GM21717 (cell line): ENCODE data around the gene SH3YL1.

Experiments used
- ATAC-seq: cut with Tn5 transposase; IDR thresholded peaks from one replicate; pipeline ENCODE4 v1.9.1; 2021; ENCODE audit warnings: mild to moderate bottlenecking, moderate library complexity; ENCODE audit not compliant: unreplicated experiment

Gene SH3YL1

DNA sequence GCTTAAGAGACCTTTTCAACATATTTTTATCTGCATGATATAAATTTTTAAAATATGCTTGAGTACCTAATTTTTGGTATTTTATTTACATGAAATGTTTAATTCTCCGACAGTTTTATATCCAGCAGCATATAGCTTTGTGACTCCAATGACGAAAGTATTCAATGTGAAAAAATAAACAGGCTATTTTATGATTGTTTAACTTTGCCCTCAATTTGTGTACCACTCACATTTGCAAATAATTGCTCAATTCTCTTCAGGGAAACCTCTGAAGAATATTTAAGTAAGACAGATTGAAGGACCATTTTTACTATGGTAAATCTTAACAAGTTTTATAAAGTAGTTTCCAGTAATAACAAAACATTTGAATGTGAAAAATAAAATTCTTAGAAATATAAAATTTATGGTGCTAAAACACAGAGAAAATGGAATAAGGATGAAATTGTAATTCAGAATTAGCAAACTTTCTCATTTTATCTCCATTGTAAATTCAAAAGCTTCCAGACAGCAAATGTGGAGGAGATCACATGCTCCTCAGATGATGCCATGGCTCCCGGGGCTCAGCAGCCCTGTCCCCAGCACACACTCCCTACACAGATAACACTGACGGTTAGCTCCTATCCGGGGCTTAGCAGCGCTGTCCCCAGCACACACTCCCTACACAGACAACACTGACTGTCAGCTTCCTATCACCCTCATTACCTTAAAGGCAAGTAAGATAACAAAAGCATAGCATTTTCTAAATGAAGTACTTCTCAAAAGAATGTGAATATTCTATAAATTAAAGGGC lies 39.7 kb downstream of the SH3YL1 start:
- ATAC-seq = no peak

DNA sequence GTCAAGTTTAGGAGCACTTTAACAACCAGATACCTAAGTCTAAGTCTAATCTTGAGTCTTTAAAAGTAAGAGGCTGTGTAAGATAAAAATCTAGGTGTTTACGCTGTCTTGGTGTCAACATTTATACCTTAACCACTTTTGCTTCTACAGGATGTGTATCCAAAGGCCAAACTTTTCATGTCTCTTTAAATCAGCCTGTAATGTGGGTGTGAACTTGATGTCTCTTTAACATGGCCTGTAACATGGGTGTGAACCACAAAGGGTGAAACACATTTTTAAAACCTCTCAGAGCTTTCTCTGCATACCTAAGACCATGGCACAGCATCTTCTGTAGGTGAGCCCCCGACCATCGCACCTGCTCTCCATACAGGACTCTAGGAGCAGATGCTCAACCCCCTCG lies 40.4 kb downstream of the SH3YL1 start:
- no peak for ATAC-seq

DNA sequence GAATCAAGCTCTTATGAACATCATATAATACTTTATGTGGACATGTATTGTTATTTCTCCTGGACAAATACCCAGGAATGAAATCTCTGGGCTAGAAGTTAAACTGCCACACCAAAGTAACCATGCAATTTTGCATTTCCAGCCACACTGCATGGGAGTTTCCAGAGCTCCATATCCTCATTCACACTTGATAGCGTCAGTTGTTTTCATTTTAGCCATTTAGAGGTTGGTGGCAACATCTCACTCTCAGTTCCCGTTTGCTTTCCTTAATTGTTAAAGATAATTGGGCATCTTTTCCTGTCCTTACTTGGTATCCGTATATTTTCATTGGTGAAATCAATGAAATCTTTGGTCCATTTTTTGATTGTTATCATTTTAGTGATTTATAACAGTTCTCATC lies 47.8 kb downstream of the SH3YL1 start:
- ATAC-seq = no peak

DNA sequence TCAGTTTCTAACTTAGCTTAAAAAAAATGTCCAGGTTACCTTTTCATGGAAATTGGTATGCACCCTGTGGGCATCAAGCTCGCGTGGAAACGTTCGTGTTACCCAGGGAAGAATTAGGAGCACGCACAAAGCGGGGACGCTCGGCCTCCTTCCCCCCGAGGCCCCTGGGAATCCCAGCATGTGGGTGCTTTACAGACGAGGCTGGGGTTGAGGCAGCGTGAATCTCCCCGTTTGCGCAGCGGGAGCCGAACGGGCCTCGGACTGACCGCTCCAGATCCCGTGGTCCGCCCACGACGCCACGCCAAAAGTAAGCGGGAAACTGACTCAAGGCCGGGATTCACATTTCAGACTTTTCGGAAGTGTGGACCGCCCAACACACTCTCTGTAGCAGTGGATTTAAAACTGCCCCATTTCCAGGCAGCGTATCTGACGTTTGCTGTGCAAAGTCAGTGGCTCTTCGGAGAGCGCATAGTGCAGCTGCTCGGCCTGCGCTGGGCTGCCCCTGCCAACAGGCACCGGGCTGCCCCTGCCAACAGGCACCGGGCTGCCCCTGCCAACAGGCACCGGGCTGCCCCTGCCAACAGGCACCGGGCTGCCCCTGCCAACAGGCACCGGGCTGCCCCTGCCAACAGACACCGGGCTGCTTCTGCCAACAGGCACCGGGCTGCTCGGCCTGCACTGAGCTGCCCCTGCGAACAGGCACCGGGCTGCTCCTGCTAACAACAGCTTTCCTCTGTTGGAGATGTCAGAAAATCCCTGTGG lies 49.7 kb downstream of the SH3YL1 start:
- ATAC-seq = no peak

DNA sequence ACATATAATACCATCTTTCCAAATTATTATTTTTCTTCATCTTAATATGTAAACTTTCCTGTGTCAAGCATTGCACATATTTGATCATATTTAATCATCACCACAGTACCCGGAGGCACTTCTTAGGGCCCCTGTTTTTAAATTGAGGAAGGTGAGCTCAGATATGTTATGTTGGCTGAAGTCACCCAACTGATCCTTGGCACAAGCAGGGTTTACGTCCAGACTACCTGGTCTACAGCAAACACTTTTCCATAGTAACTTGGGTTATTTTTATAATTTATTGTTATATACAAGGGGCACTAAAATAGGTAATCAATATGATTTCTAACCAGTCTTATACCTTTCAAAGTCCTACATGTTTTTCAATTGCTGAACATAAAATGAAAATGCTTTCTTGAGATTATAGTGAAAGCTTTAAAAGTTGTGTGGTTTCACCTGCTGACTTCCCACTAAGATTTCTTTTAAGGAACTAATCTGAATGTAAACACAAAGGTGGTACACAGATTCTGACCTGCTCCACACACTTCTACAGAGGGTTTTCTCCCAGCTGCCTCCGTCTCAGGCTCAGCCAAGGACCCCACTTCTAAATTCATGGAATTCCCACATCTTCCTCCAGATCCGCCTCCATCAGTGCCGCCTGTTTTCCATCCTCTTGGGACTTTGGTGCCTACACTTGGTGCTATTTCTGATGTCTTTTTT lies 52.2 kb downstream of the SH3YL1 start:
- ATAC-seq = no peak

DNA sequence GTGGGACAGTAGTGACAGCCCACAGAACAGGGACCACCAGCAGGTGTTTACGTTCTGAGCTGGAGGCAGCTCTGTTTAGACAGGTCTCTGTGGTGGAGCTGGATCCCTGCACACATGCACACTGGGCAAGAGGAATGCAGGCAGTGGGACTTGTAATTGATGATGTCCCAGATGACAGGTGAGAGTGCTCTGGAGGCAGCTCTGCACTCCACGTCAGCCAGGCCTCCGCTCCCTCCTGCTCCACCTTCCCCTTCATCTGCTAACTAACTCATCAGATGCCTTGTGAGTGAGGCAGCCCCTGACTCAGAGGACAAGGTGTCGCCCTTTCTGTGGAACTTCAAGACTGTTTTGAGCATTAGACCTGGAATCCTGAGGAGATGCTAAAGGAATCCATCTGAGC lies 53.2 kb downstream of the SH3YL1 start:
- ATAC-seq = no peak

DNA sequence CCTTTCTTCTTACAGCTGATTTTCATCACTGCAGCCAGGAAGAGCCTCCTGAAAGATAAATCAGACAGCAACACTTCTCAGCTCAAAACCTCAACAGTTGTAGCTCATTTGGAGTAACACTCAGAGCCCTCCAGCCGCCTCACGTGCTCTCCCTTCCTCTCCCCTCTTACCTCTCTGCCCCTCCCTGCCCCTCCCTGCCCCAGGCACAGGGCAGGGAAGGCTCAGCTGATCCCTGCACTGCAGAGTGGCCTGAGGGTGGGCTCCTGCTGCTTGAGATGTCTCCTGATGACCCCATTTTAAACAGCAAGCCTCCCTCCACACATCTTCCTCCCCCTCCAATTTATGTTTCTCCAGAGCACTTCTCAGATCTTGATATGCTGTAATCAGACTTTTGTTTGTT lies 54.4 kb downstream of the SH3YL1 start:
- ATAC-seq = no peak

DNA sequence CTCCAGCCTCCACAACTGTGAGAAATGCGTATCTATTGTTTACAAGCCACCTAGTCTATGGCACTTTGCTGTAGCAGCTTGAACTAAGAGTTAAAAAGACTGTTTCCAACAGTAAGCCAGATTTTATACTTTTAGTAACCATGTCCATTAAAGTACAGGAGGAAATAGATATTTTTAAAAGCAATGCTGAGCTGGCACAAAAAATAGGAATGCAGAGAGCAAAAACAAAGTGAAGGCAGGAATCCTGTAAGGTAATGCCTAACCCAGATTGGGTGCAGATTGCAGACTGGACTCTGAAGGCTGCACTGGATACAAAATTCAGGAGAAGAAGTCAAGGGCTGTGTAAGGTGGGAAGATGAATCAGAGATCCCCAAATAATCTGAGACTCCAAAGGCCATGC lies 55.5 kb downstream of the SH3YL1 start:
- no peak for ATAC-seq

DNA sequence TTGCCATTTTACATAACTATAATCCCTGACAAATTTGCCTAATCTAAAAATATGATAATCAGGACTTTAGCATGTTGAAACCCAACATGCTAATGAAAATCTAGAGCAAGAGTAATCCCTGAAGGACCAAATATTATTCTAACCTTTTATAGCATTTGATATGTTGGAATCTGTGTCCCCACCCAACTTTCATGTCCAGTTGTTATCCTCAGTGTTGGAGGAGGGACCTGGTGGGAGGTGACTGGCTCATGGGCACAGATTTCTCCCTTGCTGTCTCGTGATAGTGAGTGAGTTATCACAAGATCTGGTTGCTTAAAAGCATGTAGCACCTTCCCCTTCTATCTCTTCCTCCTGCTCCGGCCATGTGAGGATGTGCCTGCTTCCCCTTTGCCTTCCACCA lies 59.8 kb downstream of the SH3YL1 start:
- no peak for ATAC-seq

DNA sequence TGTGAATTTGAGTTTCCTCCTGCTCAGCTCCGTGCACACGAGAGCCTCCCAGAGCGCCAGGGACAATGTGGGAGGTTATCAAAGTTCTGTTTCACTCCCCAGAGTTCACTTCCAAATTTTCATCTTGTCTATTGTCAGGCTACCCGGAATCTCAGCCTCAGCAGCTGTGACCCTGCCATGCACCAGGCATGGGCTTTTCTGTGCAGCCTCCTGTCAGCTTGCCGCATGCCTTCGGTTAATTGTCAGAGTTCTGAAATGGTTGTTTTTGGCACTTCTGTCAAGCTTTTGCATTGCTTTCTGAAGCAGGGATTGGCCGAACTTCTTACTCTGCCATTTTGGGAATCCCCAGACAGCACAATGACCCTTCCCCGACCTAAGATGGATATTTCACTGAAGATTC lies 60.4 kb downstream of the SH3YL1 start:
- no peak for ATAC-seq

DNA sequence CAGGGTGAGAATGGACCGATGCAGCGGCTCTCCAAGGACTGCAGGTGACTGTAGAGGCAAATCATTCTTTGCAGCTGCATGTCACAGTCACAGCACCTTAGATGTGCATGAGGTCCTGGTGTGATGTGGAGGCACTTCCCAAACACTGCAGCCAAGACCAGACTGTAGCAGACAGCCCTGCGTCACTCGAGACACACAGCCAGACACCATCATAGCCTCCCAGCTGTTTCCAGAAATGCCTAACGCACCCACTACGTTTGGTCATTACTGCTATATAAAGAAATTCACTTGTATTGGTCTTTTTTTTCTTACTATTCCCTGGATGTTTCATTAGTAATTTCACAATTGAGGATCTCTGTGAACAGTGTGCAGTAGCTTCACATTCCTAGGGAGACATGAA lies 60.9 kb downstream of the SH3YL1 start:
- no peak for ATAC-seq

DNA sequence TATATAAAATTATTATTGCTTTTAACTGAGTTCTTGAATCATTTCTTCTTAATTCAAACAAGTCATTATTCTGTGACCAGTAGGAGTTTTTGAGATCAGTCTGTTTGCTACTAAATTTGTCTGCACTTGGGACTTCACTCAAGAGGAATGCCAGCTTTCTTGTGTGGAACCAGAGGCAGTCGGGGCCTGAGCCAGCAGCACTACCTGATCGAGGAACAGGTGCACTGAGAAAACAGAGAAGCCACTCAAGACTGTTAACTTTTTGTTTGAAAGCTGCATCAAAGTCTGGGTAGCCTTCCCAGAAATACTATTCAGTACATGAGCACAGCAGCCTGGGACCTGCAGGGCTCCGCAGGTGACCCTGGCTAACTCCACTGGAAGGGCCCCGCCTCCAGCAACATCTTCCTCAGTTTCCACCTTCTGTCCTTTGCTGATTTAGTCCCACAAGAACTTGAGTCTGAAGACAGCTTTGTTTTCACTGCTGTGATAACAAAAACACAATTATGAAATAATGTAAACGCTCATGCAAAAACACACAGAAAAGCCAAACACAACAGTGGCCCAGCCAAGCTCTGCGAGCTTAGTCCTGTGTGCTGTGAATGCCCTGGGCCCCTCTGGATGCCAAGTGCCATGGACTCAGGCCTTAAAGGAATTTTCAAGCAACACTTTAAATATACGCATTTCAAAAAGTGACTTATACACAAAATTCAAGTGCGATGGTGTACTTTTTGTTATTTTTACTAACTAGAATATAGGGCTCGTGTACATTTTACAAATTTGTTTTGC lies 62.0 kb downstream of the SH3YL1 start:
- no peak for ATAC-seq

DNA sequence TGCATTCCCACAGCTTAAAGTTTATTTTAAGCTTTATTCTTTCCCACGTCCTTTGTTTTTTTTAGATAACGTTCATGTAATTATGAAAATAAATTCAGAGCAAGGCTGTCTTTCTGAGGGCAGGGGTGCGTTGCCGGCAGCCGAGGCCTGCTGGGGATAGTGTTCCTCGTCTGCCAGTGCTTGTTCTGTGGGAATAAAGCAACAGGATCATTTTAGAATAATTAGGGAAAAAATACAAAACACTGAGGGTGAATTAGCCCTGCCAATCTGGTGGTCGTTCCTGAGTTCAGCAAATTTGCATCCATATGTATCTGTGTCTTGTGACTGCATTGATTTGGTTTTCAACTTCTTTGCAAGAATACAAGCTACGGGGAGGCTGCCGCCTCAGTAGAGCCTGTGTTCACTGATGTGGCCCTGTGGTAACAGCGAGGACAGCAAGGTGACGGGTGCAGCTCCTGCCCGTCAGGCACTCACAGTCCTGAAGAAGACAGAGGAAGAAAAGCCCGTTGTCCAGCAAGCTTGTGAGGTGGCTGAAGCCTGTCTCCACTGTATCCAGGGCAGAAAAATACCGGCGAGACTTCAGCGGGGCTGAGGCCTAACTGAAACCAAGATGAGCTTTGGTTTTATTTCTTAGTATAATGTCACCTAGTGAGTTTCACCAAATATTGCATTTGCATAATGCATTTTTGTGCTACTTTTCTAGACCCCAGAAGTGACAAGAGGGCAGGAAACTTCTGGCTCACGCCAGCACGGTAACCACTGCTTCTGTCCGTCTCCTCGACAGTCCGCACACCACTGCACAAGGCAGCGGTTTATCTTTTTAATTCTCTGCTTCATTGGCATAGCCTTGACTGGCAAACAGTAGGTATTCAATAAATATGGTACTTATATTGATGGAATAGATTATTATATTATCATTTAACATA lies 64.5 kb downstream of the SH3YL1 start:
- no peak for ATAC-seq

DNA sequence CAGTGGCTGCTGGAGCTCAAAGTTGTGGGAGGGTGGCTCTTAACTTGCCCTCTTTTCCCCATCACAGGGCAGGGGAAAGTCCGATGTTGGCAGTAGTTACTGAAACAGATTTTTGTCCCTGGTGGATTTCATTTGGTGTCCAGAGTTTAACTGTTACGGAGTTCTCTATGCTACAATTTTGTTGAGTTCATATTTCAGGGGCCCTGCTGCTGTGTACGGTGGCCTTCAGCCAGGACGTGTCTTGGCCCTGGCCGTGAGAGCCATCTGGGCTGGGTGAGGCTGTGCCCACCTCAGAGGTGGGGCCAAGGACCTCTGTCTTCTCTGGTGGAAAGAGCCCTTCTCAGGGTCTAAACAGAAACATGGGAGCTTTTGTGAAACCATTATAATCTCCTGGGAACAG lies 67.4 kb downstream of the SH3YL1 start:
- no peak for ATAC-seq

DNA sequence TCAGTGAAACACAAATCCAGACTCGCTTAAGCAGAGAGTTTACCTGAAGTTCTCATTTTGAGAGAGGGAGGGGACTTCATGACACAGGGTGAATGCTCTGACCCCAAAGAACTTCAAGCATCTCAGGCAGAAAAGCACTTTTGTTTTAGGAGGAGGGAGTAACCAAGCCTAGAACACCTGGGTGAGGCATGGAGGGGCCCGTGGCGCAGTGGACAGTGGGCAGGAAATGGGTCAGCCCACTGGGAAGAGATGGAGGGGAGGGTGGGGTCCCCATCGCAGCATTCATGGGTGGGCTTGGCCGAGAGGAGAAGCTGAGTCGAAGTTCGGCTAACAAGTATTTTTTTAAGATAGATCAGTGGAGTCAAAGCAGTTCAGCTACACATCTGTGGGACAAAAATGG lies 67.9 kb downstream of the SH3YL1 start:
- no peak for ATAC-seq

DNA sequence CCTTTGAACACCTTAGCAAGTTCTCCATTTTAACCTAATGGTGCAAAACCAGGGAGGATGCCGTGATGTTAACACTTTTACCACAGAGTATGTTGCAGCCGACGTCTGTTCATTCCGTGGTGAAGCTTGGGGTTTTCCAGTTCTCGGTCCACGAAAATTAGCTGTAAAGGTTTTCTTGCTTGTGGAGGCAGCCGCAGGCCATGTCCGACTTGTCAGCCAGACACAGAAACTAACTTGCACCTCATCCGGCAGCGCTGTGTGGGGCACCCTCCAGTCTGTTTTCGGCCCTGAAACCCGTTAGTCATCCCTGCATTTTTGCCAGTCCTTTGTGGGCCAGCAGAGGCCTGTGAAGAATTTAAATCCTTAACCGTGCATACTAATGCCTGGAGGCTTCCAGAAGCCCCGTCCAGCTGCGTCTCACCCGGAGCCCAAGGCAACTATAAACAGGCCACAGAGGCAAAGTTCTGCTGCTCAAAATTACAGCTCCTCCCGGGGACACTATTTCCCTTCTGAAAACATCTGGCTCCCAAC lies 70.6 kb downstream of the SH3YL1 start:
- ATAC-seq = no peak

DNA sequence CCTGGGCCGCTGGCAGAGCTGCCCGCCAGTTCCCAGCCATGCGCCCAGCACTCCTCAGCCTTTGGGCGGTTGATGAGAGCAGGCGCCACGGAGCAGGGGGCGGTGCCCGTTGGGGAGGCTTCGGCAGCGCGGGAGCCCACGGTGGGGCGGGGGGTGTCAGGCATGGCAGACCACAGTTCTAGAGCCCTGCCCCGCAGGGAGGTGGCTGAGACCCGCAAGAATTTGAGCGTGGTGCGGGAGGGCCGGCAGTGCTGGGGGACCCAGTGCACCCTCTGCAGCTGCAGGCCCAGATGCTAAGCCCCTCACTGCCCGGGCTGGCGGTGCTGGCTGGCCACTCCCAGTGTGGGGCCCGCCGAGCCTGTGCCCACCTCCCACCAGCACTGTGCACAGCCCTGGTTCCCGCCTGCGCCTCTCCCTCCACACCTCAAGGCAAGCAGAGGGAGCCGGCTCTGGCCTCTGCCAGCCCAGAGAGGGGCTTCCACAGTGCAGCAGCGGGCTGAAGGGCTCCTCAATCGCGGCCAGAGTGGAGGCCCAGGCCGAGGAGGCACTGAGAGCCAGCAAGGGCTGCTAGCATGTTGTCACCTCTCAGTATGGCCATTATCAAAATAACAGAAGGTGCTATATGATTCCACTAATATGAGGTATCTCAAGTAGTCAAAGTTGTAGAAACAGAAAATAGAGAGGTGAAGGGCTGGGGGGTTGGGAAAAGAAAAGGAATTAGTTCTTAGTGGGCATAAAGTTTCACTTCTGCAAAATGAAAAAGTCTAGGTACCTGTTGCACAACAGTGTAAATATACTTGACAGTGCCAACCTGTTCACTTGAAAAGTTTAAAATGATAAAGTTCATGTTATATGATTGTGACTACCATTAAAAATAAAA lies 72.3 kb downstream of the SH3YL1 start:
- no peak for ATAC-seq

DNA sequence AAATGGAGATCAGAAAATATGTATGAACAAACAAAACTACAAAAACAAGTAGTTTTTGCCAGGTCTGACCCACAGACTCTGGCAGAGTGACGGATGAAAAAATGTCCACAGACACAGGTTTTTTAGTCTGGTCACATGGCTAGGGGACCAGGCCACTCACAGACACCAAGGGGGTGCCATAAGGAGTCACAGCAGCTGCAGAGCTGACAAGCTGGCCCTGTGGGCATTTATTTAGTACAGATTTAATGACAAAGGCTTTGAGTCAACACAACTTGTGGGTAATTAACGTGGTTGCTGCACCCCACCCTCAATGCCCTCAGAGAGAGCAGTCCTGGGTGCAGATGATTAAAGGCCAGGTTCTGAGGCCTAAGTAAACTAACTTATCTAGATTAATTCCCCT lies 76.0 kb downstream of the SH3YL1 start:
- ATAC-seq = no peak

DNA sequence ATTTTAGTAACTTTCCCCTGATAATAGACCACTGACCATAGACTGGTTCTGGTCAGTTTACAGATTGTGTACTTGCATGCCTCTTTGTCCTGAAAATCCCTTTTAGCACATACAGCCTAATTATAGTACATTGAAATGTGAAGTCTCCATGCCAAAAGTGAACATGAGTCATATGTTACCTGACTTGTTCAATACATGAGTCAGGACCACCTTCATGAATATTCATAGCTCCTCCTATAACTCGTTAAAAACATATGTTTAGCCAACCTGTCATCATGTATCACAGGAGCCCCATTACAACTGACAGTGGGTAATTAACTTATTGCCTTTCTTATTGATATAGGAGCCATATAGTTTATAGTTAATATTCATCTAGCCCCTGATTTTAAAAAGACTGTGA lies 78.6 kb downstream of the SH3YL1 start:
- ATAC-seq = no peak
